ENCODE data around the gene B4GAT1.

GRCh38 chr11:66368484-66368883, 21.1 kb upstream of the B4GAT1 start:
- TF ChIP-seq EZH2 (IDR thresholded peaks at IDR 0.05; ENCODE audit: borderline replicate concordance, insufficient read depth, low read depth, low read length, poor library complexity, severe bottlenecking) (no peak), CTCF (IDR thresholded peaks at IDR 0.05) (no peak)
